Measurements from ENCODE around the gene ACAN.

DNA sequence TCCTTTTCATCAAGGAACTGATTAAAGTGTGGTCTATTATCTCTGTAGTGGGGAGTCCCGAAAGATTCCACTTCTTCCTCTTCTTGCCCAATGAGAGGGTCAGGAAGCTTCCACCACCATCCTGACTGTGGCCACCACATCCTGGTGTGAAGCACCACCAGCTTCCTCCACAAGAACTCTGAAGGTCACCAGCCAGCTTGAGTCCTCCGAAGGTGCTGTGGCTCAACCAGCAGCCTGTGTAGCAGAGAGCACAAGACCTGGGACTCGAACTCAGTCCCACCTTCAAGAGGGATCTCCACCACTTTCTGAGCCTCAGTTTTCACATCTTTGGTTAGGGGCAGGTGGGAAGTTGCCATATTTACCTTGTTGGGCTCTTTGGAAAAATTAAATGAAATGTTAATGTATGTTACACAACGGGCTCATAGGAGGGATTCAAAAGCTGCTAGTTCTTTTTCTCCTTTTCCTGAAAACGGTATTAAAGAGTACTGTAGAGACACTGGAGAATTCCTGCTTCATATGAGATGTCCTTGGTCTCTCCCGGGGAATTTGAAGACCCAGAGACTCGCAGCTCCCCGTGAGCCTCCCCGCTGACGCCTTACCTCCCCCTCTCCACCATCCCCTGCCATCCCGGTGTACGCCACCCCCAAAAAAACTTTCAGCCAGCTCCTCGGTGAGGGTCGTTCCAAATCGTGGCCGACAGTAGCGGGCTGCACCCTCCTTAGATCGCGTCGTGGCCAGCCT, 816 bp upstream of the ACAN start:
- TF ChIP-seq POLR2A (IDR thresholded peaks at IDR 0.05) (no peak), CTCF (IDR thresholded peaks at IDR 0.05) (no peak)
